ENCODE measurements around the gene PARP3.
"Not testable (repeated sequence)": the region's sequence is repeated elsewhere in the genome, so short reads cannot be mapped to it uniquely, and the experiment has no call there.

Gene PARP3

GRCh38 chr3:51986010-51986947 lies 44.1 kb downstream of the PARP3 start:
- DNase-seq = no peak

- DNase-seq = no peak
Observed at GRCh38 chr3:51987568-51987967, 45.4 kb downstream of the PARP3 start.

- no peak for DNase-seq
Observed at GRCh38 chr3:51988286-51989146, 46.4 kb downstream of the PARP3 start.

- not testable (repeated sequence) for DNase-seq
Observed at GRCh38 chr3:51990501-51990971, 48.4 kb downstream of the PARP3 start.

- no peak for DNase-seq
Observed at GRCh38 chr3:51992017-51992682, 50.0 kb downstream of the PARP3 start.

GRCh38 chr3:51993657-51994056 lies 51.5 kb downstream of the PARP3 start:
- DNase-seq = not testable (repeated sequence)

GRCh38 chr3:51994530-51994929 lies 52.4 kb downstream of the PARP3 start:
- DNase-seq = no peak

GRCh38 chr3:51995346-51996163 lies 53.4 kb downstream of the PARP3 start, which contains the start of gene RPL29:
TSS of gene RPL29 (minus strand) at chr3:51995895. CDS start at chr3:51995461, 434 bp downstream.
- peak; percentile 95 for DNase-seq

GRCh38 chr3:51997172-51997571 lies 55.0 kb downstream of the PARP3 start:
- no peak for DNase-seq

- DNase-seq = no peak
Observed at GRCh38 chr3:51997935-51998596, 55.9 kb downstream of the PARP3 start.

Data from CD4-positive, alpha-beta T cell treated with Interleukin-17A for 4 hours (primary cell).